ENCODE measurements around the gene STRADB. TPM values are rescaled to one million over a fixed set of nuclear protein-coding genes. Genes with fewer than 3 reads are reported as not detected.

Gene STRADB
- total and polyA plus RNA-seq, 2 experiments from 2014 or later, result 62.5 to 68.3 TPM

DNA sequence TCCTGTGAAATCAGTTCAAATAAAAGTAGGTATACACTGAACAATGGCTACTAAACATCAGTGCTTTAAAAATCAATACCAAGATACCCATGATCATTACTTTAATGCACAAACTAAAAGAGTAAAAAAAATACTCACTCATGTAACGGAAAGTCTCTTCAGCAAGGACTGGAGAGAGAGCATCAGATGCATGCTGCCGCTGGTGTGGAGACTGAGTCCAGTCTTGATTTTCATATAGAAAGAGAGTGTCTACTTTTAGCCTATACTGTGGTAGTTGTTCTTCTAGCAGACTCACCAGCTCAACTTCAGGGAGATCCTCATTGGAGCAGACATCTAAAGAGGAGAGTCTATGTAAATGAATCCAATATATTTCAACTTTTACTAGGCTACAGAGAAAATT lies 44.3 kb upstream of the STRADB start:
- WGBS (ENCODE audit: low lambda C conversion rate, missing lambda C conversion rate), result 96% methylated on average over 2 of the region's 2 CpGs
- peaks cover 6% of the 10 kb centered on the region for H3K79me2 ChIP-seq
- H2AFZ ChIP-seq, result no peak overlapping the region
- peaks cover 35% of the 10 kb centered on the region for H3K4me1 ChIP-seq (ENCODE audit: insufficient read depth)
- TF ChIP-seq EZH2phosphoT487 (IDR thresholded peaks at IDR 0.05; ENCODE audit: low read depth, severe bottlenecking, unreplicated experiment) (no peak), EZH2 (IDR thresholded peaks at IDR 0.05; ENCODE audit: borderline replicate concordance) (no peak)
- TF ChIP-seq, protein P1, sequence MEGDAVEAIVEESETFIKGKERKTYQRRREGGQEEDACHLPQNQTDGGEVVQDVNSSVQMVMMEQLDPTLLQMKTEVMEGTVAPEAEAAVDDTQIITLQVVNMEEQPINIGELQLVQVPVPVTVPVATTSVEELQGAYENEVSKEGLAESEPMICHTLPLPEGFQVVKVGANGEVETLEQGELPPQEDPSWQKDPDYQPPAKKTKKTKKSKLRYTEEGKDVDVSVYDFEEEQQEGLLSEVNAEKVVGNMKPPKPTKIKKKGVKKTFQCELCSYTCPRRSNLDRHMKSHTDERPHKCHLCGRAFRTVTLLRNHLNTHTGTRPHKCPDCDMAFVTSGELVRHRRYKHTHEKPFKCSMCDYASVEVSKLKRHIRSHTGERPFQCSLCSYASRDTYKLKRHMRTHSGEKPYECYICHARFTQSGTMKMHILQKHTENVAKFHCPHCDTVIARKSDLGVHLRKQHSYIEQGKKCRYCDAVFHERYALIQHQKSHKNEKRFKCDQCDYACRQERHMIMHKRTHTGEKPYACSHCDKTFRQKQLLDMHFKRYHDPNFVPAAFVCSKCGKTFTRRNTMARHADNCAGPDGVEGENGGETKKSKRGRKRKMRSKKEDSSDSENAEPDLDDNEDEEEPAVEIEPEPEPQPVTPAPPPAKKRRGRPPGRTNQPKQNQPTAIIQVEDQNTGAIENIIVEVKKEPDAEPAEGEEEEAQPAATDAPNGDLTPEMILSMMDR (IDR thresholded peaks at IDR 0.05; ENCODE audit: poor library complexity), result no peak
- H3K27ac ChIP-seq, result peak overlapping the region; percentile 46
- H3K36me3 ChIP-seq (replicated peaks; ENCODE audit: insufficient read depth, low read depth), result no peaks in the 10 kb centered on the region
- peak overlapping the region; percentile 2 for H3K4me3 ChIP-seq
- no peaks in the 10 kb centered on the region for H4K20me1 ChIP-seq (ENCODE audit: insufficient read depth, poor library complexity, severe bottlenecking)
- no peaks in the 10 kb centered on the region for H3K9me3 ChIP-seq (ENCODE audit: low read depth)
- H3K9me2 ChIP-seq (replicated peaks; ENCODE audit: insufficient read depth), result no peaks in the 10 kb centered on the region
- H3K4me2 ChIP-seq, result peak overlapping the region; percentile 52
- DNase-seq (ENCODE audit: low spot score), result no peak
- H3K27me3 ChIP-seq, result no peaks in the 10 kb centered on the region

DNA sequence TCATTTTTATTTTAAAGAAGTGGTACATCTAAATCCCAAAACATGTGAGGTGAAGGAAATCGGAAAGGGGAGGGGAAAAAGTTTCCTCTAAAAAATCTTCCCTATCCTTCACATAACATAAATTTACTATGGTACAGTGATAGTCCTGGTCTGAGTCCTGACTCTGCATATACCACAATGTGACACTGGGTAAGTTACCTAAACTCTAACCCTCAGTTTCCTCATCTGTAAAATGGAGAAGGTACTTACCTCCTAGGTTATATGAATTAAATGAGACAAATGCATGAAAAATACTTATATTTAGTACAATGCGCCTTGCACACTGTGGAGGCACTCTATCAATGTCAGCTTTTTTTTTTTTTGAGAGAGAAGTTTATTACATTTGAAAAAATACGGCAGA lies 42.6 kb upstream of the STRADB start:
- no peak for DNase-seq (ENCODE audit: low spot score)
- H4K20me1 ChIP-seq (ENCODE audit: insufficient read depth, poor library complexity, severe bottlenecking), result no peaks in the 10 kb centered on the region
- TF ChIP-seq, protein P1 (IDR thresholded peaks at IDR 0.05; ENCODE audit: poor library complexity), result no peak
- TF ChIP-seq EZH2phosphoT487 (IDR thresholded peaks at IDR 0.05; ENCODE audit: low read depth, severe bottlenecking, unreplicated experiment), result no peak
- no peak for TF ChIP-seq EZH2 (IDR thresholded peaks at IDR 0.05; ENCODE audit: borderline replicate concordance)
- no peak overlapping the region for H3K4me2 ChIP-seq
- no peak overlapping the region for H2AFZ ChIP-seq
- H3K9me2 ChIP-seq (replicated peaks; ENCODE audit: insufficient read depth), result no peaks in the 10 kb centered on the region
- H3K4me1 ChIP-seq (ENCODE audit: insufficient read depth), result peaks cover 28% of the 10 kb centered on the region
- no peak overlapping the region for H3K4me3 ChIP-seq
- no peaks in the 10 kb centered on the region for H3K36me3 ChIP-seq (replicated peaks; ENCODE audit: insufficient read depth, low read depth)
- no peaks in the 10 kb centered on the region for H3K27me3 ChIP-seq
- H3K27ac ChIP-seq, result no peak overlapping the region
- peaks cover 20% of the 10 kb centered on the region for H3K79me2 ChIP-seq
- H3K9me3 ChIP-seq (ENCODE audit: low read depth), result no peaks in the 10 kb centered on the region
- 94% methylated on average over 3 of the region's 3 CpGs for WGBS (ENCODE audit: low lambda C conversion rate, missing lambda C conversion rate)

DNA sequence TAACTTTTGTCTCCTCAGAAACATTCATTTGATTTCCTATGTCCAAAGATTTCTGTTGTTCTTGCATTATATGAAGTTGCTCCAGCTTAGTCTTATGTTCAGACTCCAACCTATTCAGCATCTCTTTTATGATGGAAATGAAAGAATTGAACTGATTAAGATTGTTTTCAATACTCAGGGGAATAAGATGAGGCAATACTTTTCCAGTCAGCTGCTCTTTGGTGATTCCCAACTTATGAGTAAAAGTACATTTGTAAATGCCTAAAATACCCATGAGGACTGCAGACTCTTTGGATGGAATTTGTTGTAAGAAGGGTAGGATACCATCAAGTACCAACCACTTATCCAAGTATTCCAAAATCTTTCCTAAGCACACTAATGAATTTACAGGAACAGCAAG lies 40.1 kb upstream of the STRADB start:
- Histone ChIP-seq H3K4me1 (ENCODE audit: insufficient read depth) (peaks cover 11% of the 10 kb centered on the region), H3K79me2 (peaks cover 41% of the 10 kb centered on the region), H3K4me3 (no peak overlapping the region), H3K4me2 (no peak overlapping the region), H3K27ac (no peak overlapping the region), H2AFZ (no peak overlapping the region), H3K9me2 (replicated peaks; ENCODE audit: insufficient read depth) (no peaks in the 10 kb centered on the region), H4K20me1 (ENCODE audit: insufficient read depth, poor library complexity, severe bottlenecking) (no peaks in the 10 kb centered on the region), H3K9me3 (ENCODE audit: low read depth) (no peaks in the 10 kb centered on the region), H3K27me3 (no peaks in the 10 kb centered on the region), H3K36me3 (replicated peaks; ENCODE audit: insufficient read depth, low read depth) (no peaks in the 10 kb centered on the region)
- TF ChIP-seq, protein P1 (IDR thresholded peaks at IDR 0.05; ENCODE audit: poor library complexity), result no peak
- TF ChIP-seq EZH2 (IDR thresholded peaks at IDR 0.05; ENCODE audit: borderline replicate concordance) (no peak), EZH2phosphoT487 (IDR thresholded peaks at IDR 0.05; ENCODE audit: low read depth, severe bottlenecking, unreplicated experiment) (no peak)
- no peak for DNase-seq (ENCODE audit: low spot score)

DNA sequence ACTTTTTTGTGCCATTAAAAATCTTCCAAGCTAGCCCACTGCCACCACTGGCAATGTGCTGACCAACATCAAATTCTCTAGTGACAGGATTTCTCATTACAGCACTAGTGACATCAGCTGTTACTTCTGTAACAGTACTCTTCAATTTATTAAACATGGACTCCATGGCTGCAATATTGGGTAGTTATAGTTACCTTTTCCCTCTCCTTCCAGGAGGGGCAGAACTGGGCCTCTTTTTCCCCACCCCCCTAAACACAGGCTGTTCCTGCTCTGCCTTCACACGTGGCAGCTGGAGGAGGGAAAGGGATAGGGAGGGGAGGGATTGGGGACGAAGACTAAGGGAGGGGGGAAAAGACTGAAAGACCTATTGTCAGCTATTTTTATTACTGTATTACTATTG lies 38.4 kb upstream of the STRADB start:
- peaks cover 4% of the 10 kb centered on the region for H3K4me1 ChIP-seq (ENCODE audit: insufficient read depth)
- no peak overlapping the region for H3K4me2 ChIP-seq
- H3K9me2 ChIP-seq (replicated peaks; ENCODE audit: insufficient read depth), result no peaks in the 10 kb centered on the region
- WGBS (ENCODE audit: low lambda C conversion rate, missing lambda C conversion rate), result 56% methylated on average over 2 of the region's 2 CpGs
- no peak overlapping the region for H3K4me3 ChIP-seq
- no peaks in the 10 kb centered on the region for H4K20me1 ChIP-seq (ENCODE audit: insufficient read depth, poor library complexity, severe bottlenecking)
- TF ChIP-seq, protein P1 (IDR thresholded peaks at IDR 0.05; ENCODE audit: poor library complexity), result no peak
- TF ChIP-seq EZH2phosphoT487 (IDR thresholded peaks at IDR 0.05; ENCODE audit: low read depth, severe bottlenecking, unreplicated experiment) (no peak), EZH2 (IDR thresholded peaks at IDR 0.05; ENCODE audit: borderline replicate concordance) (no peak)
- no peak overlapping the region for H2AFZ ChIP-seq
- no peaks in the 10 kb centered on the region for H3K36me3 ChIP-seq (replicated peaks; ENCODE audit: insufficient read depth, low read depth)
- H3K27me3 ChIP-seq, result no peaks in the 10 kb centered on the region
- H3K9me3 ChIP-seq (ENCODE audit: low read depth), result no peaks in the 10 kb centered on the region
- H3K79me2 ChIP-seq, result peaks cover 51% of the 10 kb centered on the region
- DNase-seq (ENCODE audit: low spot score), result no peak
- H3K27ac ChIP-seq, result no peak overlapping the region
